ENCODE results near the gene TTC23. TPM values are rescaled to one million over a fixed set of nuclear protein-coding genes. Genes with fewer than 3 reads are reported as not detected.

TTC23 gene
- 9.6 to 12.7 TPM (median 12.0 TPM) in 5 replicates for total RNA-seq (2022; extraction: Qiagen RNA extraction; ENCODE audit: low read depth)

GRCh38 chr15:99249270-99249841 is at the start of gene TTC23:
Gene TTC23, minus strand, starts transcription at chr15:99249581. Its CDS starts 20,869 bp downstream, at chr15:99228712.

GRCh38 chr15:99250857-99251841 is 1.8 kb upstream of the TTC23 start, which contains the start of gene LRRC28:
Gene LRRC28, plus strand, starts transcription at chr15:99251481. Its CDS starts 4,477 bp downstream, at chr15:99255958.

GRCh38 chr15:99104788-99105513 is 144.4 kb downstream of the TTC23 start, which contains the start of gene SYNM:
Gene SYNM, plus strand, starts transcription at chr15:99105080. Its CDS starts 120 bp downstream, at chr15:99105200.

Other genes with a start within 250 kb of the TTC23 start
- gene PGPEP1L, start 241.8 kb downstream of the TTC23 start, total RNA-seq (2022; extraction: Qiagen RNA extraction; ENCODE audit: low read depth) = 0.06 TPM in 1 of 5 replicates, not detected in the others
- 35.6 to 44.9 TPM (median 43.0 TPM) in 5 replicates for gene SYNM, start 144.5 kb downstream of the TTC23 start, total RNA-seq (2022; extraction: Qiagen RNA extraction; ENCODE audit: low read depth)
- 13.6 to 17.7 TPM (median 15.3 TPM) in 5 replicates for gene LRRC28, start 1.9 kb upstream of the TTC23 start, total RNA-seq (2022; extraction: Qiagen RNA extraction; ENCODE audit: low read depth)